RPMI7951 (cell line): ENCODE measurements around the gene TTC7B. TPM values are rescaled to one million over a fixed set of nuclear protein-coding genes. Genes with fewer than 3 reads are reported as not detected.

Source experiments
- DNase-seq: peaks from one replicate; pipeline ENCODE4 v3.0.0-alpha.2; 2012; ENCODE audit warnings: low read depth
- total RNA-seq: library from RNA; depleted of rRNA; stranded (reverse); fragments of >200 nt; shearing (Covaris generic); gene quantifications from 2 replicates; pipeline ENCODE4 v1.2.3, GENCODE V29; 2014

Gene TTC7B
- total RNA-seq, 1 experiment from 2014 or later: 22.1 TPM

- DNase-seq: no peak
Measured at GRCh38 chr14:90777358-90777757, 38.9 kb downstream of the TTC7B start.

GRCh38 chr14:90775441-90775840 is 40.8 kb downstream of the TTC7B start:
- no peak for DNase-seq

GRCh38 chr14:90774316-90774715 is 41.9 kb downstream of the TTC7B start:
- no peak for DNase-seq

DNA sequence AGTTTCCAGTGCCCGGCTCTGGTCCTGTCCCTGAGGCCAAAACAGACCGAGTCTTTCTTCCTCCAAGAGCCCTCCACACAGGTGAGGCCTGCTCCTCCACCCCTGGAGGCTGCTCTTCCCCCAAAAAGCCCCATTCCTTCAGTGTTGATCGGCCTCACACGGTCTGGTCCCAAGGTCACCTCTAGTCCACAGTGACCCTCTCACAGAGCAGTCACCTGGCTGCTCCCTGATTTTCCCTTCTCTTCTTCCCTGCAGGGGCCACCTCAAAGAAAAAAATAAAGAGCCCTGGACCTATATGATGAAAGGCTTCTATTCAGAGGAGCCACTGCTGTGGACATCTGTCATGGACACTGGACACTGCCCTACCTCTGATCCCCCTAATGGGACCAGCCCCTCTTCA is 42.5 kb downstream of the TTC7B start:
- no peak for DNase-seq

- DNase-seq: no peak
Measured at GRCh38 chr14:90773196-90773486, 43.1 kb downstream of the TTC7B start.

- no peak for DNase-seq
Measured at GRCh38 chr14:90767899-90768298, 48.3 kb downstream of the TTC7B start.

DNA sequence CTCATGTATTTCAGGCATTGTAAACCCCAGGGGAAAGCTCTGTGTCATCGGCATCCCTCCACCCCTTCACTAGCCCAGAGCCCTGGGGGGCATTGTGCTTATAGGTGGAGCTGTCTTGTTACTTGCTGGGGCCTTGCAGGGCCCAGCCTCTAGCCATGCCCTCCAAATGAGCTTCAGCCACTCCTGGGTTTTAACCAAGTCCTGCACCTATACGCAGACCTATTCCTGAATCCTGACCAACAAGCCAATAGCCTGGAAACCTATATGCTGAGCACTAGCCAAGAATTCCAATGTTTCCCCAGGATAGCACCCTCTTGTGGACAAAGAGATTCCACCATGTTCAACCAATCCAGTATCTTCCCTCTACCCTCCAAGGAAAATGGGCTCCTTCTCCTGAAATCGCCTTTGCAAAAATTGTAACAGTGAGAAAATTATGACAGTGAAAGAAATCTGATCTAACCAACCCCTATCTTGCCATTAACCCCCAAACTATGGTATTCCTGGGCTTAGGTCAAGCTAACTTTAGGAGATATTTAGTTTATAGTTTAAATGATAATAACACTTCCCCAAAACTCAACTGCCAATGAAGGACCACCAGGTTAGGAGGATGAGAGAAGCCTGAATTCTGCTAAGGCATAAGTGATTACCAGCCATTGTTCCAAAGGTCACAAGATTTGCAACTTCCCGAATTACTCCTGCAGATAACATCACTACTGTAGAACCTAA is 55.5 kb downstream of the TTC7B start:
- DNase-seq: peak; percentile 42

GRCh38 chr14:90760078-90760444 is 56.2 kb downstream of the TTC7B start:
- no peak for DNase-seq

- no peak for DNase-seq
Measured at GRCh38 chr14:90759370-90760077, 56.7 kb downstream of the TTC7B start.

DNA sequence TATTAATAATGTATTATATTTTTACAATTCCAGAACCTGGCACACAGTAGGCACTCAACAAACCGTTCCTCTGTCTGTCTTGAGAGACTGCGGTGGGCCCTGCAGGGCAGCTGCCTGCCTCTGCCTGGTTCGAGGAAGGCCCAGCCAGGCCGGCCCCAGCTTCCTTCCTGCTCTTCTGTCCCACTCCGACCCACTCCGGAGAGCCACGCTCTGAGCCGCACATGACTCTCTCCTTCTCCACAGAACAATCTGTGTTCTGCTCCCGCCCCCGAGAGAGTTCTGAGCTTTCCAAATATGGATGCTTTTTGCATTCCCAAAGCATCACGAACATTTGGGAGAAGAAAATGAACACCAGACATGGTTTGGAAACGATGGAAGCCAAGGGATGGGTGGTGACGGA is 57.3 kb downstream of the TTC7B start:
- peak; percentile 12 for DNase-seq

DNA sequence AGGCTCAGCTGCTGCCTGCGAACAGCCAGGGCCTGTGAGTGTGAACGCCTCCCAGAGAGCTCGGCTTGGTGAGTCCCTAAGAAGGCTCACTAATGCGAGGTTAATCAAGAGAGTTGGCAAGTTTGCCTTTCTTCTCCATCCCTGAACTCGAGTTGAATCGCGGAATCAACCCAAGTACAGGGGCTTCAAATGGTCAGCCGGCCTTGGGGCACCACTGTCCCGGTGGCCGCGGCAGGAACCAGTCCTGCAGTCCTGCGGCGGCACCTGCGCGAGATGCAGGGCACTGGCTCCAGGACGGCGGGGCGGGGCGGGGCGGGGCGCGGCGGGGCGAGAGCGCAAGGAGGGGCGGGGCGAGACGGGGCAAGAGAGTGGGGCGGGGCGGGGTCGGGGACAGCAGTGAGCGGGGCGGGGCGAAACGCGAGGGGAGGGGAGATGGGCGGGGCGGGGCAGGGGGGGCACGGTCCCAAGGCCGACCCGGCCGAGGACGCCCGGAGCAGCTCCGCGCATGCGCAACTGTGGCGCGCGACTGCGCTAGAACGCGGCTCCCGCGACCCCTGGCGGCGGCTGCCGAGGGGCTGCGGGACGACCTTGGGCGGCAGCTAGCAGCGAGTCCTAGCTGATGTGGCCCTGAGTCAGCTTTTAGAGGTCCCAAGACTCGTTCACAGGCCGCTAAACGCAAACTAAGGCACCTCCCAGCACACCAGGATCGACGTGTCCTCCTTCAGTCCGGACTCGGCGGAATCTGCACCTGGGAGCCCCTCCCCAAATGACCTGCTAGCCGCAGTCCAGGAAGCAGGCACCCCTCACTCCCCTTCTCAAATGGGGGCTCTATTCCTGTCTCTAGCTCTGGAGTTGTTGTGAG is 58.0 kb downstream of the TTC7B start:
- DNase-seq: peak; percentile 80

DNA sequence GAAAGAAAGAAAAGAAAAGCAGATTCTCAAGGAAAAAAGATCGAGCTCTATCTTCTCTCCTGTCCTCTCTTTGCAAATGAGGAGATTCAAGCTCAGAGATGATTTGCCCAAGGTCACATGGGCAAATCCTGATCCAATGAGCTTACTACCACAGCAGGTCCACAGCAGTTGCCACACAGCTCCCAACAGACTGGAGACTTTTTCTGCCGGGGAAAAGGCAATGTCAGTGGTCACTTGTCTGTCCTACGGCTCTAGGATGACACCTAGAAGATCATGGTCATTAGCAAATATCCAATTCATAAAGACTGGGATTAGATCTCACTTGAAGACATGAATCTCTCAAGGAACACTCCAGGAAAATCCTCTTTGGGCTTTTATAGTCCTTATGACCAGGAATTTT is 58.8 kb downstream of the TTC7B start:
- no peak for DNase-seq

GRCh38 chr14:90756755-90757345 is 59.4 kb downstream of the TTC7B start:
- DNase-seq: no peak

GRCh38 chr14:90755661-90756304 is 60.4 kb downstream of the TTC7B start:
- DNase-seq: peak; percentile 3

- DNase-seq: no peak
Measured at GRCh38 chr14:90753456-90754005, 62.7 kb downstream of the TTC7B start.

DNA sequence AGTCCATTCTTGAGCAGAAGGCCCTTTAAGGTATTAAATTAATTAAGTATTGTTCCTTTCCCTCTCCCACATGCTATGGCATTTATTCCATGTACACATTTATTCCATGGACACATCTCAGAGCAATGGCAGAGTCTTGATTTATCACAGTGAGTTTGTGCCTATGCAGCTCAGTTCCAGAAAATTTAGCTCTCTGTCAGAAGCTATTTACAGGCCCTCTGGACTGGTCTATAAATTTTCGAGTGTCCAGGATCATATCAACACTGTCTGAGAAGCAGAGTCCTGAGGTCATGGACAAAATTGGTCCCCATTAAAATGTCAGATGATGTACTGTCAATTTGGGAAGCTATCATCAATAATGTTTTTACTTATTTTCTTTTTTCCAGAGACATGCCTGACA is 65.5 kb downstream of the TTC7B start:
- DNase-seq: no peak

DNA sequence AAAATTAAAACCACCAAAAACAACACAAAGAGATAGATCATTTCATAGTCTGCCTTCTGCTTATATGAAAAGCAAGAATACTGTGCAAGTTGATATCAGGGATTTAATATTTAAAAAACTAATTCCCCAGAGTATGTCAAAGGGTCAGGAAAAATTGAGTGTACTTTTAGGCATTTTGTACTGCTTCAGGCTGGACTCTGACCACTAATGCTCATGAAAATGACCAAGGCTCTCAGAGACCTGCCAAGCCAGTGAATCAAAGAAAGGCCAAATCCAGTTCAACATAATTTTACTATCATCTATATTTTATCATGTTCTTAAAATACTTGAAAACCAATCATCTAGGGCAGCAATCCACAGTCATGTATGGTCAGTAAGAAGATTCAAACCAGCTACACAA is 66.0 kb downstream of the TTC7B start:
- no peak for DNase-seq

GRCh38 chr14:90747909-90748308 is 68.3 kb downstream of the TTC7B start:
- no peak for DNase-seq

DNA sequence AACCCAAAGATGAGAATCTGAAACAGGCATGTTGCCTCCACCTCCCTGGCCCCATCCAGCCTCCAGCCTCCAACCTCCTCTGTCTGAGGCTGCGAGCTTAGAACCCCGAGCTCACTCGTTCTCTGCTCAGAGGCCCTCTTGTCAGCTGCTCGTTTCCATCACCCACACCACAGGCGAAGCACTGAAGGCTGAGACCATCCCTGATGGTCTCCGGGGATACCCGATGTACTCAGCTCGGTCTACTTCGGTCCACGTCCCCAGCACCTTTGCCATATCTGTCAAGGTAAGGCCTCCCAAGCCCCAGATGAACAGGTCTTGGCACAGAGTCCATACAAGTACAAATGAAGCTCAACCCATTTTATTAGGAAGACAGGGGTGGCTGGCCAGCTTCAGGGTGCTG is 72.4 kb downstream of the TTC7B start:
- DNase-seq: no peak

GRCh38 chr14:90743425-90743824 is 72.8 kb downstream of the TTC7B start:
- DNase-seq: no peak

GRCh38 chr14:90742729-90743128 is 73.5 kb downstream of the TTC7B start:
- DNase-seq: no peak

GRCh38 chr14:90742252-90742651 is 74.0 kb downstream of the TTC7B start:
- no peak for DNase-seq
